Measurements from ENCODE around the gene TMEM255B. TPM values are rescaled to one million over a fixed set of nuclear protein-coding genes. Genes with fewer than 3 reads are reported as not detected.

TMEM255B gene
- total RNA-seq, 1 experiment from 2014 or later, result 26.3 TPM

DNA sequence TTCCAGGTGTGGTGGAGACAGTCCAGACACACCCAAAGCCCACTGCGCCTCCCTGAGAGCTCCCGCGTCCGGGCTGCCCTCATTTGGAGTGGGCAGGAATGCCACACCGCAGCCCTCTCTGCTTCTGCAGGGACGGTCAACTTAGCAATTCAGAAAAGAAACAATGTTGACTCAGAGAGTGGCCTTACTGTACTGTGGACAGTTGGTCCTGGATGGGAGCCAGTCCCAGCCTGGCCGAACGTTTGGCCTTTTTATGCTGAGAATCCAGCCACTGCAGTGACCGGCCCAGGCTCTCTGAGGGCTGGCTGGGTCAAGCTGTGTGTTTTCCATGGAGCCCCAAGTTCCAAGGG, 97.7 kb downstream of the TMEM255B start:
- H3K36me3 ChIP-seq (ENCODE audit: control insufficient read depth, insufficient read depth, low read length), result no peaks in the 10 kb centered on the region
- H3K27me3 ChIP-seq (ENCODE audit: control insufficient read depth, insufficient read depth, low read length), result no peaks in the 10 kb centered on the region
- ChIA-PET POLR2A (no interaction called here), CTCF (no interaction called here)
- BruUV-seq (replicated peaks), result no TSS peak
- H3K27ac ChIP-seq (ENCODE audit: low read length), result no peak overlapping the region
- ATAC-seq, result no peak
- H3K4me1 ChIP-seq (ENCODE audit: control insufficient read depth, insufficient read depth, low read length), result peaks cover 11% of the 10 kb centered on the region
- intact Hi-C loops (cut with micrococcal nuclease; ENCODE audit: unreplicated experiment) (no loop called here), in situ Hi-C loops (cut with HindIII; ENCODE audit: low pct_unique_long_range_greater_than_20kb, low sequenced_read_pairs) (no loop called here)
- no peak overlapping the region for H3K4me3 ChIP-seq (ENCODE audit: low read depth in 2 of 2, low read length in 2 of 2)
- H3K9me3 ChIP-seq (ENCODE audit: control insufficient read depth, insufficient read depth, low read depth, low read length), result no peaks in the 10 kb centered on the region
- DNase-seq (ENCODE audit: low read depth, low spot score), result no peak
- TF ChIP-seq, protein P1, sequence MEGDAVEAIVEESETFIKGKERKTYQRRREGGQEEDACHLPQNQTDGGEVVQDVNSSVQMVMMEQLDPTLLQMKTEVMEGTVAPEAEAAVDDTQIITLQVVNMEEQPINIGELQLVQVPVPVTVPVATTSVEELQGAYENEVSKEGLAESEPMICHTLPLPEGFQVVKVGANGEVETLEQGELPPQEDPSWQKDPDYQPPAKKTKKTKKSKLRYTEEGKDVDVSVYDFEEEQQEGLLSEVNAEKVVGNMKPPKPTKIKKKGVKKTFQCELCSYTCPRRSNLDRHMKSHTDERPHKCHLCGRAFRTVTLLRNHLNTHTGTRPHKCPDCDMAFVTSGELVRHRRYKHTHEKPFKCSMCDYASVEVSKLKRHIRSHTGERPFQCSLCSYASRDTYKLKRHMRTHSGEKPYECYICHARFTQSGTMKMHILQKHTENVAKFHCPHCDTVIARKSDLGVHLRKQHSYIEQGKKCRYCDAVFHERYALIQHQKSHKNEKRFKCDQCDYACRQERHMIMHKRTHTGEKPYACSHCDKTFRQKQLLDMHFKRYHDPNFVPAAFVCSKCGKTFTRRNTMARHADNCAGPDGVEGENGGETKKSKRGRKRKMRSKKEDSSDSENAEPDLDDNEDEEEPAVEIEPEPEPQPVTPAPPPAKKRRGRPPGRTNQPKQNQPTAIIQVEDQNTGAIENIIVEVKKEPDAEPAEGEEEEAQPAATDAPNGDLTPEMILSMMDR (IDR thresholded peaks at IDR 0.05), result no peak
- TF ChIP-seq, protein P2, sequence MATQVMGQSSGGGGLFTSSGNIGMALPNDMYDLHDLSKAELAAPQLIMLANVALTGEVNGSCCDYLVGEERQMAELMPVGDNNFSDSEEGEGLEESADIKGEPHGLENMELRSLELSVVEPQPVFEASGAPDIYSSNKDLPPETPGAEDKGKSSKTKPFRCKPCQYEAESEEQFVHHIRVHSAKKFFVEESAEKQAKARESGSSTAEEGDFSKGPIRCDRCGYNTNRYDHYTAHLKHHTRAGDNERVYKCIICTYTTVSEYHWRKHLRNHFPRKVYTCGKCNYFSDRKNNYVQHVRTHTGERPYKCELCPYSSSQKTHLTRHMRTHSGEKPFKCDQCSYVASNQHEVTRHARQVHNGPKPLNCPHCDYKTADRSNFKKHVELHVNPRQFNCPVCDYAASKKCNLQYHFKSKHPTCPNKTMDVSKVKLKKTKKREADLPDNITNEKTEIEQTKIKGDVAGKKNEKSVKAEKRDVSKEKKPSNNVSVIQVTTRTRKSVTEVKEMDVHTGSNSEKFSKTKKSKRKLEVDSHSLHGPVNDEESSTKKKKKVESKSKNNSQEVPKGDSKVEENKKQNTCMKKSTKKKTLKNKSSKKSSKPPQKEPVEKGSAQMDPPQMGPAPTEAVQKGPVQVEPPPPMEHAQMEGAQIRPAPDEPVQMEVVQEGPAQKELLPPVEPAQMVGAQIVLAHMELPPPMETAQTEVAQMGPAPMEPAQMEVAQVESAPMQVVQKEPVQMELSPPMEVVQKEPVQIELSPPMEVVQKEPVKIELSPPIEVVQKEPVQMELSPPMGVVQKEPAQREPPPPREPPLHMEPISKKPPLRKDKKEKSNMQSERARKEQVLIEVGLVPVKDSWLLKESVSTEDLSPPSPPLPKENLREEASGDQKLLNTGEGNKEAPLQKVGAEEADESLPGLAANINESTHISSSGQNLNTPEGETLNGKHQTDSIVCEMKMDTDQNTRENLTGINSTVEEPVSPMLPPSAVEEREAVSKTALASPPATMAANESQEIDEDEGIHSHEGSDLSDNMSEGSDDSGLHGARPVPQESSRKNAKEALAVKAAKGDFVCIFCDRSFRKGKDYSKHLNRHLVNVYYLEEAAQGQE (IDR thresholded peaks at IDR 0.05; ENCODE audit: insufficient read depth in 1 of 2, low read depth in 2 of 2, low read length in 1 of 2), result no peak
- no peak for TF ChIP-seq TCF7L2 (IDR thresholded peaks at IDR 0.05; ENCODE audit: low read depth, low read length)
- no peak for TF ChIP-seq SIN3A (IDR thresholded peaks at IDR 0.05; ENCODE audit: borderline replicate concordance, insufficient read depth, low read depth, low read length)
- no peak for TF ChIP-seq POLR2AphosphoS5 (IDR thresholded peaks at IDR 0.05; ENCODE audit: low read depth, low read length)

DNA sequence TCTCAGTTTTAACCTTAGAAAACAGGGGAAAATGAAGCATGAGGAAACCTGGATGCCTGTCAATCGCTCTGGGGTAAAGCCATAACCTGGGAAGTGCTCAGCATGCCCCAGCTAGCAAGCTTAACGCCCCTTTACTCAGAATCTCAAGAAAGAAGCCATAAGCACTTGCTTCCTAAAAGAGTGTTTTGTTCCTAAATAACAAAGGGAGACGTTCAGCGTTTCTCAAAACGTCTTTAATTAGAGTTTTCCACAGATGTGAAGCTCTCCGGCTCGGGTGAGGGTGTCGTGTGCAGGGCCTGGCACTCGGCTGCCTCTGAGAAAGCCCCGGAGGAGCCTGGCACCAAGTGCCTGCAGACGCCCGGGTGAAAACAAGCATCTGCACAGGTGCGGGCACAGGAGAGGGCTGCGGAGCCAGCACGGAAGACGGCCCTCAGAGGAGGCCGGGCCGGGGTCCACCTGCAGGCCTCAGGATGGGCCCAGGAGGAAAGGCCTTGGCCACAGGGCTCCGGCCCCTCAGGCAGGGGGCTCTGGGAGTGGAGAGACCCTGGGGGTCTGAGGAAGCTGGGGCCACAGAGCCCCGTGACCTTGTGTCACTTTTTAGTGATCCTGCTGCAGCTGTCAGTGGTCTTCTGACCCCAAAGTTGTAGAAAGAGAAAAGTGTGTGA, 98.6 kb downstream of the TMEM255B start:
- Histone ChIP-seq H3K4me1 (ENCODE audit: control insufficient read depth, insufficient read depth, low read length) (peaks cover 11% of the 10 kb centered on the region), H3K9me3 (ENCODE audit: control insufficient read depth, insufficient read depth, low read depth, low read length) (no peaks in the 10 kb centered on the region), H3K36me3 (ENCODE audit: control insufficient read depth, insufficient read depth, low read length) (no peaks in the 10 kb centered on the region), H3K27me3 (ENCODE audit: control insufficient read depth, insufficient read depth, low read length) (no peaks in the 10 kb centered on the region), H3K4me3 (ENCODE audit: low read depth in 2 of 2, low read length in 2 of 2) (no peak overlapping the region), H3K27ac (ENCODE audit: low read length) (no peak overlapping the region)
- ATAC-seq (no peak), DNase-seq (ENCODE audit: low read depth, low spot score) (no peak)
- no peak for TF ChIP-seq TCF7L2 (IDR thresholded peaks at IDR 0.05; ENCODE audit: low read depth, low read length)
- no peak for TF ChIP-seq SIN3A (IDR thresholded peaks at IDR 0.05; ENCODE audit: borderline replicate concordance, insufficient read depth, low read depth, low read length)
- TF ChIP-seq, protein P2 (IDR thresholded peaks at IDR 0.05; ENCODE audit: insufficient read depth in 1 of 2, low read depth in 2 of 2, low read length in 1 of 2), result no peak
- TF ChIP-seq, protein P1 (IDR thresholded peaks at IDR 0.05), result no peak
- TF ChIP-seq POLR2AphosphoS5 (IDR thresholded peaks at IDR 0.05; ENCODE audit: low read depth, low read length), result no peak
- BruUV-seq (replicated peaks), result no TSS peak
- CTCF ChIA-PET, result no interaction called here
- in situ Hi-C loops (cut with HindIII; ENCODE audit: low pct_unique_long_range_greater_than_20kb, low sequenced_read_pairs) (no loop called here), intact Hi-C loops (cut with micrococcal nuclease; ENCODE audit: unreplicated experiment) (no loop called here)
- POLR2A ChIA-PET, result no interaction called here

All from Panc1 (cell line).